ENCODE results near the gene PPP1R15A.
"Not testable (repeated sequence)": the region's sequence is repeated elsewhere in the genome, so short reads cannot be mapped to it uniquely, and the experiment has no call there.

The PPP1R15A gene

GRCh38 chr19:48881741-48882657 lies 9.8 kb downstream of the PPP1R15A start:
- DNase-seq, result peak; percentile 35 to 60

GRCh38 chr19:48883726-48884125 lies 11.5 kb downstream of the PPP1R15A start:
- DNase-seq, result no peak

- no peak for DNase-seq
Measured at GRCh38 chr19:48887861-48888612, 15.8 kb downstream of the PPP1R15A start.

GRCh38 chr19:48889496-48889895 lies 17.3 kb downstream of the PPP1R15A start:
- DNase-seq, result not testable (repeated sequence)

GRCh38 chr19:48890551-48890950 lies 18.3 kb downstream of the PPP1R15A start:
- no peak for DNase-seq

- DNase-seq, result no peak
Measured at GRCh38 chr19:48895226-48895625, 23.0 kb downstream of the PPP1R15A start.

GRCh38 chr19:48896191-48896720 lies 24.0 kb downstream of the PPP1R15A start:
- DNase-seq, result peak; percentile 60 to 64

- no peak for DNase-seq
Measured at GRCh38 chr19:48897181-48897580, 25.0 kb downstream of the PPP1R15A start.

GRCh38 chr19:48899386-48899749 lies 27.1 kb downstream of the PPP1R15A start:
- not testable (repeated sequence) for DNase-seq

- peak; percentile 99 to 100 for DNase-seq
Measured at GRCh38 chr19:48899781-48900476, 27.7 kb downstream of the PPP1R15A start, which contains the start of gene NUCB1. Gene NUCB1 (plus strand): TSS chr19:48900312. CDS start chr19:48900797, 485 bp downstream.

- peak in 1 of 2 donors; percentile 61 for DNase-seq
Measured at GRCh38 chr19:48900477-48901406, 28.5 kb downstream of the PPP1R15A start.

GRCh38 chr19:48902291-48902690 lies 30.1 kb downstream of the PPP1R15A start:
- DNase-seq, result not testable (repeated sequence)

- not testable (repeated sequence) for DNase-seq
Measured at GRCh38 chr19:48903788-48904187, 31.6 kb downstream of the PPP1R15A start.

- no peak for DNase-seq
Measured at GRCh38 chr19:48905664-48906063, 33.4 kb downstream of the PPP1R15A start.

GRCh38 chr19:48906324-48906723 lies 34.1 kb downstream of the PPP1R15A start:
- no peak for DNase-seq

- DNase-seq, result peak in 1 of 2 donors; percentile 27
Measured at GRCh38 chr19:48907671-48908070, 35.5 kb downstream of the PPP1R15A start.

- DNase-seq, result not testable (repeated sequence)
Measured at GRCh38 chr19:48909424-48910077, 37.3 kb downstream of the PPP1R15A start.

- no peak for DNase-seq
Measured at GRCh38 chr19:48910803-48911202, 38.6 kb downstream of the PPP1R15A start.

- peak in 1 of 2 donors; percentile 43 for DNase-seq
Measured at GRCh38 chr19:48913114-48913889, 41.1 kb downstream of the PPP1R15A start.

- no peak for DNase-seq
Measured at GRCh38 chr19:48914181-48914580, 42.0 kb downstream of the PPP1R15A start.
